Adipocyte (in vitro differentiated cells): ENCODE measurements around the gene IMMP2L.

Experiments
- DNase-seq: peaks from one replicate; pipeline ENCODE4 v3.0.0-alpha.2; 2015; ENCODE audit warnings: low read depth
- H3K27me3 ChIP-seq: replicated peaks from 2 replicates; pipeline ENCODE4 v1.7.0; 2013; ENCODE audit warnings: mild to moderate bottlenecking, low read length, moderate library complexity; ENCODE audit not compliant: control insufficient read depth, insufficient read depth
- H3K36me3 ChIP-seq: 2 replicates; pipeline ENCODE4 v1.7.0; 2013; ENCODE audit warnings: low read length, mild to moderate bottlenecking, moderate library complexity; ENCODE audit not compliant: control insufficient read depth, insufficient read depth, severe bottlenecking
- H3K4me1 ChIP-seq: 2 replicates; pipeline ENCODE4 v1.7.0; 2013; ENCODE audit warnings: mild to moderate bottlenecking, low read length, moderate library complexity; ENCODE audit not compliant: control insufficient read depth, insufficient read depth
- H3K4me3 ChIP-seq: 2 replicates; pipeline ENCODE4 v1.7.0; 2013; ENCODE audit warnings: mild to moderate bottlenecking, low read length, moderate library complexity
- H3K9ac ChIP-seq: 2 replicates; pipeline ENCODE4 v1.7.0; 2013; ENCODE audit warnings: mild to moderate bottlenecking, low read length, moderate library complexity
- H3K9me3 ChIP-seq: 2 replicates; pipeline ENCODE4 v1.7.0; 2013; ENCODE audit warnings: mild to moderate bottlenecking, low read length, moderate library complexity; ENCODE audit not compliant: control insufficient read depth

The IMMP2L gene

DNA sequence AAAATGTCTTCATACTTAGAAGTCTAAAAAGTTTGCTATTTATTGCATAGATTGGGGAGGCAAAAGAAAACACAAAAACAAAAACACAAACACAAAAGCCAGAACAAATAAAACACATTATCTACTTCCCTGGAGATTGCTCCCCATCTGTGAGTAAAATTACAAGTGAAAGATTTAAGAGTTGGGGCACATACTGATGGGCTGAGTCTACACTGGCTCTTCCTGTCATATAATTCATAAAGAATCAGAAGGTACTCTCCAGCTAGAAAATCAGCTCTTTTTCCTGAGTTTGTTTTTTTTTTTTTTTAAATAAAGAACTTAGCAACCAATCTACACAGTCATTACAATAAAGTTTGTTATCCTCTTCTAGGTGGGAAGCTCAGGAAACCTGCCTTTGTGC, 663.8 kb downstream of the IMMP2L start:
- H3K4me3 ChIP-seq, result no peak overlapping the region
- no peaks in the 10 kb centered on the region for H3K36me3 ChIP-seq
- H3K4me1 ChIP-seq, result peaks cover 3% of the 10 kb centered on the region
- no peak for DNase-seq
- no peak overlapping the region for H3K9ac ChIP-seq
- no peaks in the 10 kb centered on the region for H3K9me3 ChIP-seq
- H3K27me3 ChIP-seq, result no peaks in the 10 kb centered on the region

DNA sequence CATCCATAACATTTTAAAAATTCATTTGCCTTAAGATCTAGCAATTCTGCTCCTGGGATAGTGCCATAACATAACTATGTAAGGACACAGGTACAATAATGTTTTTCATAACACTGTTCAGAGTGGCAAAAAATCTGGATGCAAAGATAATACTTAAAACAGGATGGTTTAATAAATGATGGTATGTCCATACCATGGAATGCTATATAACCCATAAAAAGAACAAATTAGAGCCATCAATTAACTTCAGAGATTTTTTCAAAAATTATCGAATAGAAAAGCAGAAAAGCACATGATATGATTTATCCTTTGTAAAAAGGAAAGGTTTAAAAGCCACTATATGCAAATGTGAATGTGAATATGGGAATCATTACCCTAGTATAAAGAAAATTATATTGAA, 664.8 kb downstream of the IMMP2L start:
- H3K9me3 ChIP-seq, result no peaks in the 10 kb centered on the region
- no peak overlapping the region for H3K4me3 ChIP-seq
- no peak overlapping the region for H3K9ac ChIP-seq
- DNase-seq, result no peak
- H3K36me3 ChIP-seq, result no peaks in the 10 kb centered on the region
- peaks cover 3% of the 10 kb centered on the region for H3K4me1 ChIP-seq
- no peaks in the 10 kb centered on the region for H3K27me3 ChIP-seq

DNA sequence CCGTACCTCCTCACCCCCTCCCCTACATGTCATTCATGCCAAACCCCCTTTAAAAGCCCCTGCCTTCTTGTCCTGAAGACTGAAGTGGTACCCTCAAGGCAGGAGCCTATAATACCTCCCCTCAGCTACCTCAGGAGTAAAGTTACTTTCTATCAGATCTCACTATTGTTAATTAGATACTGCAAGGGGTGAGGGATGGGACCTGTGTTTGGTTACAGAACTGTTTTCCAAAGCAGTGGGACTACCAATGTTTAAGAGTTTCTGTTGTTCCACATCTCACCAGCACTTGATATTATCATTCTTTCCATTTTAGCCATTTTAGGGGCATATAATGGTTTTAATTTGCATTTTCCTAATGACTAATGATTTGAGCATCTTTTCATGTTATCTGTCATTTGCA, 668.2 kb downstream of the IMMP2L start:
- Histone ChIP-seq H3K9ac (no peak overlapping the region), H3K9me3 (no peaks in the 10 kb centered on the region), H3K27me3 (no peaks in the 10 kb centered on the region), H3K36me3 (no peaks in the 10 kb centered on the region), H3K4me1 (no peaks in the 10 kb centered on the region), H3K4me3 (no peak overlapping the region)
- DNase-seq, result no peak

DNA sequence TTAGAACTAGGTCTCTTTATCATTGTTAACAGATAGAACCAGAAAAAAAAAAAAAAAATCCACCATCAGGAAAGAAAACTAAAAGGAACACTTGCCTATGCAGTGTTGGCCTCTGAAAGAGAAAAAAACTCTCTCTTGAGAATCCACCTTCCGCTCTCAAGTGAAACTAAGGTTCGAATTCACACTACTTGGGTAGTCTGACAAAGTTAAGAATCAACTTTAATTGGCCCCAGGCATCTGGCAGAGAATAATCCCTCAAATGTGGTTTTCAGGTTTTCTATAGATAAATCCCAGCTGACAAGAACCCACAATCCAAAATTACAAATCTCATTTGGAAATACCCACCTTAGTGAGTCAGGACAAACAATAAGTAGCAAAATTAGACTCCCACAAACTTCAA, 671.1 kb downstream of the IMMP2L start:
- H3K4me1 ChIP-seq, result no peaks in the 10 kb centered on the region
- no peak overlapping the region for H3K4me3 ChIP-seq
- no peak for DNase-seq
- H3K9me3 ChIP-seq, result no peaks in the 10 kb centered on the region
- H3K36me3 ChIP-seq, result no peaks in the 10 kb centered on the region
- no peaks in the 10 kb centered on the region for H3K27me3 ChIP-seq
- H3K9ac ChIP-seq, result no peak overlapping the region

DNA sequence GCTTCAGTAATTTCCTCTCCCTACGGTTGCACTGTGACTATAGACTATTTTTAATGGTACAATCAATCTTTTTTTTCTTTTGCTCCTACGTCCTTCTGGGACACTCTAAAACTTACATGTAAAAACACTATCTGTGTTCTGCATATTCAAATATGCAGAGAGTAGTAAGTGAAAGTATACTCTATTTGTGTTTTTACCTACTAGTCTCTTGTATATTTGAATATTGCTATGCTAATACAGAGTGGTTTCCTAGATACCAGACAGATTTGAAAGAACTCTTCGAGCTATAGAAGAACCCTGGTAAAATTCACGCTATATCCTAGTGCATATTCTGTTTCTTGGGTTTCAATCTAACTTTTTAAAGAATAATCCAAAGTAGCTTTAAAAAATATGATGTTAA, 672.2 kb downstream of the IMMP2L start:
- Histone ChIP-seq H3K36me3 (no peaks in the 10 kb centered on the region), H3K9ac (no peak overlapping the region), H3K27me3 (no peaks in the 10 kb centered on the region), H3K9me3 (no peaks in the 10 kb centered on the region), H3K4me3 (no peak overlapping the region), H3K4me1 (no peaks in the 10 kb centered on the region)
- no peak for DNase-seq

DNA sequence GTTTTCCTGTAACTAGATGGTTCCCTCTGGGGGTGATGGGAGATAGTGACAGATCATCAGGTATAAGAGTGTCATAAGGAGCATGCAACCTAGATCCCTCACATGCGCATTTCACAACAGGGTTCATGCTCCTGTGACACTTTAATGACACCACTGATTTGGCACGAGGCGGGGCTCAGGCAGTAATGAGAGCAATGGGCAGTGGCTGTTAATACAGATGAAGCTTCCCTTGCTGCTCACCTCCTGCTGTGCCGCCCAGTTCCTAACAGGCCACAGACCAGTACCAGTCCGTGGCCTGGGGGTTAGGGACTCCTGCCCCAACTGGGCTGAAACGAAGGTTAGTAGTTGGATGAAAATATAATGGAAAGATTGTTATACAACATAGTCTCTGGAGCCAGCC, 673.0 kb downstream of the IMMP2L start:
- no peak overlapping the region for H3K4me3 ChIP-seq
- no peak overlapping the region for H3K9ac ChIP-seq
- DNase-seq, result no peak
- H3K9me3 ChIP-seq, result no peaks in the 10 kb centered on the region
- no peaks in the 10 kb centered on the region for H3K4me1 ChIP-seq
- no peaks in the 10 kb centered on the region for H3K27me3 ChIP-seq
- no peaks in the 10 kb centered on the region for H3K36me3 ChIP-seq

DNA sequence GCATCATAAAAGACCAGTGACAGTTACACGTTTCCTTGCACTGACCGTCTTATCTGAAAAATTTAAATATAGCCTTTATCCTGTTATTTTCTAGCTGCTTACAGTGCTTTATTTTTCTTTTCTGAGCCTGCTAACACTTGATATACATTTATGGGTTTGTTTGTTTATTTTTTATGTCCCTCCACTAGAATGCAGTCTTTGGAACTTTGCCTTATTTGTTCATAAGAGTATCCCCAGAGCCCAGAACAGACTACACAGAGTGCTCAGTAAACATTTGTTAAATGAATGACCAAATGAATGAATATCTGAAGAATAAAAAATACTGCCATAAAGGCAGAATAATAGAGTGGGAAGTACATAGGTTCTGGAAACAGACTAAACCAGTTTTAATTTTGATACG, 673.7 kb downstream of the IMMP2L start:
- Histone ChIP-seq H3K9ac (no peak overlapping the region), H3K36me3 (no peaks in the 10 kb centered on the region), H3K9me3 (no peaks in the 10 kb centered on the region), H3K4me1 (no peaks in the 10 kb centered on the region), H3K4me3 (no peak overlapping the region), H3K27me3 (no peaks in the 10 kb centered on the region)
- DNase-seq, result no peak

DNA sequence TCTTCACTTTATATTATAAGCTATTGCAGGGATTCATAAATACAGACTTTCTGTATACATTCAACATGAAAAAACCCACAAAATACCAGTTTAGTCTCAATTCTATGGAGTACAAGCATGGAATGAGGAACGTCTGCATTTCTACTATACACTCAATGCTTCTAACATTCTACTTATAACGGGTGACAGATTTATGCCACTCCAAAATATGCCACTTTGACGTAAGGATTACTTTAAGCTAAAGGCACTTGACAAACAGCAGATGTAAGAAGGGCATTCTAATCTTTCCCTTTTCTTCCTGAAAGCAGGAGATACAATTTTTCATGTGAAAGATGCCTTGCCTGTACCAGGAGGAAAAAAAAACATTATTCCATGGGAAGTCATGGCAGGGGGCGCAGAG, 676.8 kb downstream of the IMMP2L start:
- Histone ChIP-seq H3K9ac (no peak overlapping the region), H3K9me3 (no peaks in the 10 kb centered on the region)

DNA sequence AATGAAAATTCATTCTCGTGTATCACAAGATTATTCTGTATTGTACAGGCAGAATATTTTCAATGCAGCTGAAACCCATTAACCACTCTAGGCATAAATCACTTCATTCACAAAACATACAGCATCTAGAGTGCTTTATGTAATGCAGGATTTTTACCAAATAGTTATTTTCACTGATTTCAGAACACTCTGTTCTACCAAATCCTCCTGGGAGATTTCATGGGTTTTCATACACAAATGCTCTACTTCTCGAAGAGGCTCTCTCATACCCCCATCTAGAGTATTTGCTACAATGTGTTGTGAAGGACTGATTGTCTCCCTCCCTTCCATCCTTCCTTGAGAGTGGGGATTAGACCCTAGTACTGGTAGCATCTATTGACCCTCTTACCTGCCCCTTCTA, 680.6 kb downstream of the IMMP2L start:
- Histone ChIP-seq H3K9ac (peak overlapping the region; percentile 39), H3K4me1 (peaks cover 47% of the 10 kb centered on the region), H3K27me3 (no peaks in the 10 kb centered on the region), H3K36me3 (no peaks in the 10 kb centered on the region), H3K9me3 (no peaks in the 10 kb centered on the region), H3K4me3 (peak overlapping the region; percentile 23)
- DNase-seq, result no peak

More for the DNA sequence above, 676.8 kb downstream of the IMMP2L start:
- DNase-seq, result no peak
- Histone ChIP-seq H3K36me3 (no peaks in the 10 kb centered on the region), H3K4me3 (no peak overlapping the region), H3K27me3 (no peaks in the 10 kb centered on the region), H3K4me1 (peaks cover 21% of the 10 kb centered on the region)

DNA sequence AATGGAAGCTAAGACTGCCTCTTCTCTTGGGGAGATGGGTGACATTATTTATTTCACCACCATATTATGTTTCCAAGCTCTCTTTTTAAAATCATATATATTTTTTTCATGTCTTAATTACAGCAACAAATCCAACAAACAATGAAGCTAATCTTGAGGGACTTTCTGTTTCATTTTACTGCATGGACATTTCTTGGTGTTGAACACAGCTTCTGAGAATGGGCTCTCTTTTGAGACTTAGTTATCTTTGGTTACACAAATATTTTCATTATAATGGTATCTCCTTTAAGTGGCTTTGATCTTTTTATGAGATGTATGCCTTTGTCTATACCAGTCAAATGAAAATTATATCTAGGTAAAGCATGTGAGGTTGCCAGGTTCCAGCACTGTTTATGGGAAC, 681.3 kb downstream of the IMMP2L start:
- Histone ChIP-seq H3K36me3 (no peaks in the 10 kb centered on the region), H3K27me3 (no peaks in the 10 kb centered on the region), H3K9ac (no peak overlapping the region), H3K9me3 (no peaks in the 10 kb centered on the region), H3K4me1 (peaks cover 53% of the 10 kb centered on the region), H3K4me3 (no peak overlapping the region)
- no peak for DNase-seq

DNA sequence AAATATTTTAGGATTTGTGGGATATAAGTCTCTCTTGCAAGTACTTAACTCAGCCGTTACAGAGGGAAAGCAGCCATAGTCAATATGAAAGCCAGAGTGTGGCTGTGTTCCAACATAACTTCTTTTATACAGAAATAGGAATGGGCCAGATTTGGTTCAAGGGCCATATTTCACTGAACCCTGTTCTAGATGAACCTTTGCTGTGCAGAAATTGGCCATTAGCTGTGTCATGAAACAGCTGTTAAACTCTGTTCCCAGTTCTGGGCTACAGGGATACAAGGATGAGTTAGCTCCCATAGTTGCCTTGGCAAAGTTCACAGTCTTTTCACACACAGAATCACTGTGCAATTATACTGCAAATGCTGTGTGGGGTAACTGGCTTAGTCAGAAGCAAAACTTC, 685.3 kb downstream of the IMMP2L start:
- Histone ChIP-seq H3K9me3 (no peaks in the 10 kb centered on the region), H3K4me3 (no peak overlapping the region), H3K4me1 (peaks cover 46% of the 10 kb centered on the region), H3K9ac (no peak overlapping the region), H3K27me3 (no peaks in the 10 kb centered on the region), H3K36me3 (no peaks in the 10 kb centered on the region)
- no peak for DNase-seq

DNA sequence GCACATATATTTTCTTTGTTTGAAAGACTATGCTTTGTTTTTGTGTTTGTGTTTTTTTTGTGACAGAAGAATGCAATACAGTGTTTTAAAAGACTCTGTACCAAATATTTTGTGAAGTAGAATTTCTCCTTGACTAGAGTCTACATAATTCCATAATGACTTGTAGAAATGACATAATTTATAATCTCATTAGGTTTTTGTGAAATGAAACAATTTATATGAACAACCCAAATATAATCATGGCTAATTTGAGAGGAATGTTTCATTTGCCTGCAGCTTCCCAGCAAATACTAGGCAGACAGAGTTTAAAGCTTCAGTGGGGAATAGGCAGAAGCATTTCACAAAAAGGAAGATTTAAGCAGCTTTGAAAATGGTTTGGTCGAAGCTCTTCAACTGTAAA, 686.9 kb downstream of the IMMP2L start:
- Histone ChIP-seq H3K4me1 (peaks cover 31% of the 10 kb centered on the region), H3K9ac (no peak overlapping the region), H3K4me3 (no peak overlapping the region), H3K27me3 (no peaks in the 10 kb centered on the region), H3K9me3 (no peaks in the 10 kb centered on the region), H3K36me3 (no peaks in the 10 kb centered on the region)
- no peak for DNase-seq
